Measurements from ENCODE around the gene POTEB3. TPM values are rescaled to one million over a fixed set of nuclear protein-coding genes. Genes with fewer than 3 reads are reported as not detected.
"Not testable (repeated sequence)": the region's sequence is repeated elsewhere in the genome, so short reads cannot be mapped to it uniquely, and the experiment has no call there.

Gene POTEB3
- total and polyA plus RNA-seq, 10 of the 15 experiments (the other 5 are each of a cell fraction or from before 2014, with no cell fraction given), result not detected

GRCh38 chr15:21451487-21451886 is 11.2 kb upstream of the POTEB3 start:
- H3K4me1 ChIP-seq (ENCODE audit: control insufficient read depth, insufficient read depth, low read length); H3K9ac ChIP-seq (ENCODE audit: control insufficient read depth, insufficient read depth, low read length); FAIRE-seq; BruUV-seq (replicated peaks); H3K4me3 ChIP-seq; CTCF ChIA-PET; H3K9me3 ChIP-seq (replicated peaks; ENCODE audit: control insufficient read depth, insufficient read depth, low read length); H4K20me1 ChIP-seq (ENCODE audit: control insufficient read depth, insufficient read depth); POLR2A ChIA-PET; SMC1A ChIA-PET (ENCODE audit: uncharacterized antibody, unreplicated experiment); H3K36me3 ChIP-seq (ENCODE audit: control insufficient read depth in 2 of 2, insufficient read depth in 2 of 2, low read length in 1 of 2); H3K4me2 ChIP-seq (ENCODE audit: control insufficient read depth, insufficient read depth); H3K27ac ChIP-seq (ENCODE audit: control insufficient read depth, insufficient read depth); ATAC-seq; H3K27me3 ChIP-seq (replicated peaks in 1 of 2; ENCODE audit: control insufficient read depth in 2 of 2, insufficient read depth in 2 of 2, low read length in 1 of 2); intact Hi-C loops (cut with micrococcal nuclease; ENCODE audit: unreplicated experiment); in situ Hi-C loops (cut with MboI); H2AFZ ChIP-seq (ENCODE audit: control insufficient read depth, low read depth, low read length); RAD21 ChIA-PET (ENCODE audit: unreplicated experiment); DNase-seq (ENCODE audit: low read depth, low spot score); H3K79me2 ChIP-seq (ENCODE audit: control insufficient read depth, insufficient read depth, low read length): not testable (repeated sequence)
- WGBS (ENCODE audit: insufficient coverage, insufficient replicate concordance, low lambda C conversion rate, missing lambda C conversion rate), result no CpG with 5 or more reads among the region's 41 CpGs

GRCh38 chr15:21407366-21407765 is 32.9 kb downstream of the POTEB3 start:
- H3K9ac ChIP-seq (ENCODE audit: control insufficient read depth, insufficient read depth, low read length); FAIRE-seq; H3K4me3 ChIP-seq; CTCF ChIA-PET; H4K20me1 ChIP-seq (ENCODE audit: control insufficient read depth, insufficient read depth); in situ Hi-C loops (cut with MboI); H3K9me3 ChIP-seq (replicated peaks; ENCODE audit: control insufficient read depth, insufficient read depth, low read length); ATAC-seq; H3K36me3 ChIP-seq (ENCODE audit: control insufficient read depth in 2 of 2, insufficient read depth in 2 of 2, low read length in 1 of 2); H2AFZ ChIP-seq (ENCODE audit: control insufficient read depth, low read depth, low read length); H3K4me1 ChIP-seq (ENCODE audit: control insufficient read depth, insufficient read depth, low read length); H3K27ac ChIP-seq (ENCODE audit: control insufficient read depth, insufficient read depth); BruUV-seq (replicated peaks); POLR2A ChIA-PET; H3K27me3 ChIP-seq (replicated peaks in 1 of 2; ENCODE audit: control insufficient read depth in 2 of 2, insufficient read depth in 2 of 2, low read length in 1 of 2); intact Hi-C loops (cut with micrococcal nuclease; ENCODE audit: unreplicated experiment); RAD21 ChIA-PET (ENCODE audit: unreplicated experiment); DNase-seq (ENCODE audit: low read depth, low spot score); H3K4me2 ChIP-seq (ENCODE audit: control insufficient read depth, insufficient read depth); H3K79me2 ChIP-seq (ENCODE audit: control insufficient read depth, insufficient read depth, low read length); SMC1A ChIA-PET (ENCODE audit: uncharacterized antibody, unreplicated experiment): not testable (repeated sequence)
- WGBS (ENCODE audit: insufficient coverage, insufficient replicate concordance, low lambda C conversion rate, missing lambda C conversion rate), result 21% methylated on average over 2 of the region's 4 CpGs

- SMC1A ChIA-PET (ENCODE audit: uncharacterized antibody, unreplicated experiment); H3K27me3 ChIP-seq (replicated peaks in 1 of 2; ENCODE audit: control insufficient read depth in 2 of 2, insufficient read depth in 2 of 2, low read length in 1 of 2); H3K4me2 ChIP-seq (ENCODE audit: control insufficient read depth, insufficient read depth); H3K9me3 ChIP-seq (replicated peaks; ENCODE audit: control insufficient read depth, insufficient read depth, low read length); BruUV-seq (replicated peaks); H3K4me3 ChIP-seq; H2AFZ ChIP-seq (ENCODE audit: control insufficient read depth, low read depth, low read length); ATAC-seq; POLR2A ChIA-PET; DNase-seq (ENCODE audit: low read depth, low spot score); in situ Hi-C loops (cut with MboI); intact Hi-C loops (cut with micrococcal nuclease; ENCODE audit: unreplicated experiment); H3K36me3 ChIP-seq (ENCODE audit: control insufficient read depth in 2 of 2, insufficient read depth in 2 of 2, low read length in 1 of 2); RAD21 ChIA-PET (ENCODE audit: unreplicated experiment); CTCF ChIA-PET; FAIRE-seq; H3K79me2 ChIP-seq (ENCODE audit: control insufficient read depth, insufficient read depth, low read length); H3K27ac ChIP-seq (ENCODE audit: control insufficient read depth, insufficient read depth); H4K20me1 ChIP-seq (ENCODE audit: control insufficient read depth, insufficient read depth); H3K4me1 ChIP-seq (ENCODE audit: control insufficient read depth, insufficient read depth, low read length); H3K9ac ChIP-seq (ENCODE audit: control insufficient read depth, insufficient read depth, low read length): not testable (repeated sequence)
- WGBS (ENCODE audit: insufficient coverage, insufficient replicate concordance, low lambda C conversion rate, missing lambda C conversion rate), result no CpG with 5 or more reads among the region's 4 CpGs
Measured at GRCh38 chr15:21401531-21401930, 38.8 kb downstream of the POTEB3 start.

- intact Hi-C loops (cut with micrococcal nuclease; ENCODE audit: unreplicated experiment); BruUV-seq (replicated peaks); H3K27ac ChIP-seq (ENCODE audit: control insufficient read depth, insufficient read depth); H3K9ac ChIP-seq (ENCODE audit: control insufficient read depth, insufficient read depth, low read length); RAD21 ChIA-PET (ENCODE audit: unreplicated experiment); H3K4me2 ChIP-seq (ENCODE audit: control insufficient read depth, insufficient read depth); H3K4me3 ChIP-seq; SMC1A ChIA-PET (ENCODE audit: uncharacterized antibody, unreplicated experiment); H4K20me1 ChIP-seq (ENCODE audit: control insufficient read depth, insufficient read depth); POLR2A ChIA-PET; H3K27me3 ChIP-seq (replicated peaks in 1 of 2; ENCODE audit: control insufficient read depth in 2 of 2, insufficient read depth in 2 of 2, low read length in 1 of 2); H3K9me3 ChIP-seq (replicated peaks; ENCODE audit: control insufficient read depth, insufficient read depth, low read length); H2AFZ ChIP-seq (ENCODE audit: control insufficient read depth, low read depth, low read length); FAIRE-seq; DNase-seq (ENCODE audit: low read depth, low spot score); H3K4me1 ChIP-seq (ENCODE audit: control insufficient read depth, insufficient read depth, low read length); in situ Hi-C loops (cut with MboI); H3K36me3 ChIP-seq (ENCODE audit: control insufficient read depth in 2 of 2, insufficient read depth in 2 of 2, low read length in 1 of 2); H3K79me2 ChIP-seq (ENCODE audit: control insufficient read depth, insufficient read depth, low read length); ATAC-seq; CTCF ChIA-PET: not testable (repeated sequence)
- no CpG with 5 or more reads among the region's 4 CpGs for WGBS (ENCODE audit: insufficient coverage, insufficient replicate concordance, low lambda C conversion rate, missing lambda C conversion rate)
Measured at GRCh38 chr15:21399111-21399510, 41.2 kb downstream of the POTEB3 start.
